Vagina (tissue), 2 donors: ENCODE data around the gene CALD1. TPM values are rescaled to one million over a fixed set of nuclear protein-coding genes. Genes with fewer than 3 reads are reported as not detected.

Experiments used
- DNase-seq, 2 donors: peaks; one replicate each; pipeline ENCODE4 v3.0.0-alpha.2; 2017; ENCODE audit errors: extremely low spot score in 2 of 2
- H3K27ac ChIP-seq: fragments of 200-600 bp; sonication (generic); one replicate; pipeline ENCODE4 v1.5.1; 2019
- H3K27me3 ChIP-seq: fragments of 200-600 bp; sonication (generic); one replicate; pipeline ENCODE4 v1.5.1; 2019
- H3K36me3 ChIP-seq, 2 donors: fragments of 200-600 bp; sonication (generic); one replicate each; pipeline ENCODE4 v1.5.1; 2017 to 2019
- H3K4me1 ChIP-seq: fragments of 200-600 bp; sonication (generic); one replicate; pipeline ENCODE4 v1.5.1; 2019
- H3K4me3 ChIP-seq, 2 donors: fragments of 200-600 bp; sonication (generic); 1 replicate in 1 of 2; 2 replicates in 1 of 2; pipeline ENCODE4 v1.5.1; 2016 to 2019
- H3K9me3 ChIP-seq: fragments of 200-600 bp; sonication (generic); one replicate; pipeline ENCODE4 v1.5.1; 2019
- POLR2A ChIP-seq, 2 donors: fragments of 450-650 bp; IDR thresholded peaks; one replicate each; pipeline ENCODE4 v1.6.1; 2017; ENCODE audit warnings: antibody characterized with exemption in 2 of 2, mild to moderate bottlenecking in 2 of 2, moderate library complexity in 2 of 2
- POLR2AphosphoS5 ChIP-seq, 2 donors: sonication (generic); formaldehyde crosslinking; IDR thresholded peaks; one replicate each; pipeline ENCODE4 v1.9.0; 2017; ENCODE audit warnings: antibody characterized with exemption in 2 of 2, mild to moderate bottlenecking in 2 of 2, low read depth in 1 of 2; ENCODE audit not compliant: insufficient read depth in 1 of 2
- intact Hi-C: fragments of 100-400 bp; cut with DNase I; formaldehyde crosslinking; loops from one replicate; pipeline ENCODE4 v1.15.1; 2023
- total RNA-seq: library from RNA; depleted of rRNA; stranded (reverse); fragments of >200 nt; gene quantifications from one replicate; pipeline ENCODE4 v1.2.3, GENCODE V29; 2016
- TF ChIP-seq, protein P1 (sequence below), 3 experiments: fragments of 450-650 bp in 2 of 3; fragments of 200-600 bp in 1 of 3; sonication (generic) in 1 of 3; IDR thresholded peaks; one replicate each; pipeline ENCODE4 v1.5.1; 2017 to 2019; ENCODE audit warnings: antibody characterized with exemption in 3 of 3, mild to moderate bottlenecking in 2 of 3, moderate library complexity in 2 of 3

CALD1 gene
- total RNA-seq, 1 donor from 2014 or later = 343 TPM

DNA sequence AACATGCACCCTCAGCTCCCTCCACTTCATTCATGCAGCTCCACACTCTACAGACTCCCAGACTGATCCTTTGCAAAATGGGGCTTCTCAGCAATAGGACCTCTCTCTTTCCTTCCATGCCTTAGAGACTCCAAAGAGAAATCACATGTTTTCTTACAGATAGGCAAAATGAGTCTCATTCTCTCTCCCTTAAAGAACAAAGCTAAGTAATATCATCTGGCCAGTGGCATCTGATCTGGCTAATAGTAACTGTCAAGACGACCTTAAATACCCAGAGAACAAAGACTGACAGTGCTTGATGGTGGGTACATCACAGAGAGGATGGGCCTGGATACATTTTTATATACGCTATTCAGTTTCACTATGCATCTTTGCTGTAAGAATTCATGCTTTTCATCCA, 43.1 kb upstream of the CALD1 start:
- H3K4me1 ChIP-seq = peaks cover 5% of the 10 kb centered on the region
- no peak overlapping the region for H3K27ac ChIP-seq
- H3K4me3 ChIP-seq = no peak overlapping the region
- H3K36me3 ChIP-seq = no peaks in the 10 kb centered on the region
- TF ChIP-seq POLR2AphosphoS5 (IDR thresholded peaks at IDR 0.05; ENCODE audit: insufficient read depth in 1 of 2, low read depth in 1 of 2) = no peak
- TF ChIP-seq, protein P1, sequence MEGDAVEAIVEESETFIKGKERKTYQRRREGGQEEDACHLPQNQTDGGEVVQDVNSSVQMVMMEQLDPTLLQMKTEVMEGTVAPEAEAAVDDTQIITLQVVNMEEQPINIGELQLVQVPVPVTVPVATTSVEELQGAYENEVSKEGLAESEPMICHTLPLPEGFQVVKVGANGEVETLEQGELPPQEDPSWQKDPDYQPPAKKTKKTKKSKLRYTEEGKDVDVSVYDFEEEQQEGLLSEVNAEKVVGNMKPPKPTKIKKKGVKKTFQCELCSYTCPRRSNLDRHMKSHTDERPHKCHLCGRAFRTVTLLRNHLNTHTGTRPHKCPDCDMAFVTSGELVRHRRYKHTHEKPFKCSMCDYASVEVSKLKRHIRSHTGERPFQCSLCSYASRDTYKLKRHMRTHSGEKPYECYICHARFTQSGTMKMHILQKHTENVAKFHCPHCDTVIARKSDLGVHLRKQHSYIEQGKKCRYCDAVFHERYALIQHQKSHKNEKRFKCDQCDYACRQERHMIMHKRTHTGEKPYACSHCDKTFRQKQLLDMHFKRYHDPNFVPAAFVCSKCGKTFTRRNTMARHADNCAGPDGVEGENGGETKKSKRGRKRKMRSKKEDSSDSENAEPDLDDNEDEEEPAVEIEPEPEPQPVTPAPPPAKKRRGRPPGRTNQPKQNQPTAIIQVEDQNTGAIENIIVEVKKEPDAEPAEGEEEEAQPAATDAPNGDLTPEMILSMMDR (IDR thresholded peaks at IDR 0.05) = no peak
- no peak for TF ChIP-seq POLR2A (IDR thresholded peaks at IDR 0.05)
- DNase-seq = no peak
- no peaks in the 10 kb centered on the region for H3K27me3 ChIP-seq
- H3K9me3 ChIP-seq = no peaks in the 10 kb centered on the region
- intact Hi-C loops = no loop called here

DNA sequence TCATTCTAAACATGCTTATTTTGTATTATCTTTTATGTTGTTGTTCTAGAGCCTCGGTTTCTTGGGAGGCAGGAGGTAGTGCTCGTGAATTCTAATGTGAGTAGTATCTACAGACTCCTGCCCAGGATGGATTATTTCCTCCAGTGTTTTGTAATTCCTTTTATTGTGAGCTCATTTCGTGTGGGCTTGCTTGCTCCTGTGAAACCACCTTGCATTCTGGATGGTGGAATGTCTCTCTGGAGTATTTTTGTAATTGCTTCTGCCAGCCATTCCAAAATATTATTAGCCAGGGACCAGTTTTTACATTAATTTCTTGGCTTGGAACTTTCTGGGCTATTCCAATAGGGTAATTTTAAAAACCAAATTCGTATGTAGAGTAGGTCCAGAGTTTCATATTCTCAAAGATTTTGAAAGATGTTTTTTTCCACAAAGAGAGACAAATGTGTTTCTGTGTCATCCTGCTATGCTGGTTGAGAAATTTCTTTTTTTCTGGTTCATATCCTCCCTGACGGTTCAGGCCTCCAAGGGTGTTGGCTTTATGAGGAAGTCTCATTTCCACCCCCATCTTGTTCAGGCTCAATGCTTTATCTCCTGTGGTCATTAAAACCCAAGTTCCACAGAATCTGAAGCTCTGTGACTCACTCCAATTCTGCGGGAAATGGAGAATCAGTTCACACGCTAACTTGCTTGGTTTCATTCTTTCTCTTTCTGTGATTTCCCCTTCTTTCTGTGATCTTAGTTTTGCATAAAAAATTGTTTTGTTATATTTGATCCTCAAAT, 41.7 kb upstream of the CALD1 start:
- Histone ChIP-seq H3K27ac (peak overlapping the region; percentile 55), H3K4me3 (no peak overlapping the region), H3K27me3 (no peaks in the 10 kb centered on the region), H3K9me3 (no peaks in the 10 kb centered on the region), H3K4me1 (peaks cover 9% of the 10 kb centered on the region), H3K36me3 (no peaks in the 10 kb centered on the region)
- TF ChIP-seq POLR2AphosphoS5 (IDR thresholded peaks at IDR 0.05; ENCODE audit: insufficient read depth in 1 of 2, low read depth in 1 of 2) = no peak
- TF ChIP-seq POLR2A (IDR thresholded peaks at IDR 0.05) = no peak
- TF ChIP-seq, protein P1 (IDR thresholded peaks at IDR 0.05) = no peak
- no peak for DNase-seq
- intact Hi-C loops = no loop called here

DNA sequence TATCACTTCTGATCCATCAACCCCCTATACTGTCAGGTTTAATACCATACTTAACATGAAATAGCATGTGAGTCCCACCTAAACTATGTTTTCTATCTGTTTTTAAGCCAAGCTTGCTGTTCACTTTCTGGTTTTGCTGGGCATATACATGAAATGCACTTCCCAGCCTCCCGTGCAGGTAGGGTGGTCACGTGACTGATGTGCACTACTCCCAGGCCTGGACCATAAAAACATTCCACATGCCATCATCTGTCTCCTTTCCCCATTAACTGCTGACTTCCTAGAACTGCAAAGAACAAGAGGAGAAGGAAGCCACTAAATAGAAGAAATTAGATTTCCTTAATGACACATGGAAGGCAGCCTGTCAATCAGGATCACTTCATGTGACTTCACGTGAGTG, 40.1 kb upstream of the CALD1 start:
- no peak for TF ChIP-seq POLR2A (IDR thresholded peaks at IDR 0.05)
- TF ChIP-seq, protein P1 (IDR thresholded peaks at IDR 0.05) = no peak
- no peak for TF ChIP-seq POLR2AphosphoS5 (IDR thresholded peaks at IDR 0.05; ENCODE audit: insufficient read depth in 1 of 2, low read depth in 1 of 2)
- H3K9me3 ChIP-seq = no peaks in the 10 kb centered on the region
- H3K4me1 ChIP-seq = peaks cover 10% of the 10 kb centered on the region
- no peak for DNase-seq
- intact Hi-C loops = no loop called here
- no peaks in the 10 kb centered on the region for H3K27me3 ChIP-seq
- H3K4me3 ChIP-seq = no peak overlapping the region
- no peak overlapping the region for H3K27ac ChIP-seq
- H3K36me3 ChIP-seq = no peaks in the 10 kb centered on the region

DNA sequence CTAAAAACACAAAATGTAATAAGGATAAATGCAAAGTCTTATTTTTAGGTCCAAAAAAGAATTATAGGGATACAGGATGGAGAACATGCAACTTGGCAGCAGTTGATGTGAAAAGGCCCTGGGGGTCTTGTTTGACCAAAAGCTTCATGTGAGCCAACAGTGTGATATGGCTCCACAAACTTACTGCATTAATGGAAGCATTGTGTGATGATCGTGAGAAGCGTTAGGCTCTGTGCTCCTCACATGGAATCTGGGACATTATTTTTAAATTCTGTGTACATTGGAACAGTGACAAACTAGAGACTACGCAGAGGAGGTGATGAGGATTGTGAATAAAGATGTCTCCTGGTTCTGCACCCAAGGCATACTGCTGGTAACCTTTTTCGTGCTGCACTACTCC, 39.1 kb upstream of the CALD1 start:
- Histone ChIP-seq H3K36me3 (no peaks in the 10 kb centered on the region), H3K9me3 (no peaks in the 10 kb centered on the region), H3K27ac (no peak overlapping the region), H3K27me3 (no peaks in the 10 kb centered on the region), H3K4me1 (peaks cover 10% of the 10 kb centered on the region), H3K4me3 (no peak overlapping the region)
- no peak for DNase-seq
- intact Hi-C loops = loop anchor here (10.0 kb wide), 1 partner anchor 46 kb away; no protein-coding TSS in a partner anchor
- TF ChIP-seq POLR2A (IDR thresholded peaks at IDR 0.05) (no peak), POLR2AphosphoS5 (IDR thresholded peaks at IDR 0.05; ENCODE audit: insufficient read depth in 1 of 2, low read depth in 1 of 2) (no peak)
- TF ChIP-seq, protein P1 (IDR thresholded peaks at IDR 0.05) = no peak
